ENCODE results near the gene GULP1. TPM values are rescaled to one million over a fixed set of nuclear protein-coding genes. Genes with fewer than 3 reads are reported as not detected.

The GULP1 gene
- total RNA-seq, 1 experiment from 2014 or later, result 75.1 TPM

GRCh38 chr2:188619146-188619545, 327.5 kb downstream of the GULP1 start (continued):
- TF ChIP-seq ERG (CRISPR knock-in tag; IDR thresholded peaks at IDR 0.05), result no peak
- TF ChIP-seq ZNF219 (CRISPR knock-in tag; IDR thresholded peaks at IDR 0.05; ENCODE audit: borderline replicate concordance), result no peak

DNA sequence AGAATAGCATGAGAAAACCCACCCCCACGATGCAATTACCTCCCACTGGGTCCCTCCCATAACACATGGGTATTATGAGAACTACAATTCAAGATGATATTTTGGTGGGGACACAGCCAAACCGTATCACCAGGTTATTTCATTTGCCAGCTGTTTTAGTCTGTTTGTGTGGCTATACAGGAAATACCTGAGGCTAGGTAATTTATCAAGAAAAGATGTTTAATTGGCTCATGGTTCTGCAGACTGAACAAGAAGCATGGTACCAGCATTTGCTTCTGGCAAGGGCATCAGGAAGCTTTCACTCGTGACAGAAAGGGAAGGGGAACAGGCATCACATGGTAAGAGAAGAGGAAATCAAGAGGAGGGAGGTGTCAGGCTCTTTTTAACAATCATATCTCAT, 329.2 kb downstream of the GULP1 start:
- Mint-ChIP-seq H3K9me3 (peaks cover 5% of the 10 kb centered on the region; the same call in 1 of the 2 replicates), H3K4me1 (no peaks in the 10 kb centered on the region), H3K27me3 (ENCODE audit: low read depth) (no peaks in the 10 kb centered on the region), H3K36me3 (no peaks in the 10 kb centered on the region), H3K4me3 (no peak overlapping the region), H3K27ac (no peak overlapping the region)
- TF ChIP-seq GRHL2 (CRISPR knock-in tag; IDR thresholded peaks at IDR 0.05; ENCODE audit: insufficient replicate concordance, severe bottlenecking), result no peak
- no peak for TF ChIP-seq ZNF671 (CRISPR knock-in tag; IDR thresholded peaks at IDR 0.05)
- TF ChIP-seq, protein P1, sequence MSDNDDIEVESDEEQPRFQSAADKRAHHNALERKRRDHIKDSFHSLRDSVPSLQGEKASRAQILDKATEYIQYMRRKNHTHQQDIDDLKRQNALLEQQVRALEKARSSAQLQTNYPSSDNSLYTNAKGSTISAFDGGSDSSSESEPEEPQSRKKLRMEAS (CRISPR knock-in tag; IDR thresholded peaks at IDR 0.05), result no peak
- TF ChIP-seq SOX15 (CRISPR knock-in tag; IDR thresholded peaks at IDR 0.05), result no peak
- no peak for TF ChIP-seq E2F4 (CRISPR knock-in tag; IDR thresholded peaks at IDR 0.05; ENCODE audit: borderline replicate concordance, low read depth)
- TF ChIP-seq IRF2 (CRISPR knock-in tag; IDR thresholded peaks at IDR 0.05; ENCODE audit: borderline replicate concordance, low read depth), result no peak
- no peak for TF ChIP-seq JUN (CRISPR knock-in tag; IDR thresholded peaks at IDR 0.05)
- TF ChIP-seq E2F1 (CRISPR knock-in tag; IDR thresholded peaks at IDR 0.05), result no peak
- no peak for TF ChIP-seq SP1 (CRISPR knock-in tag; conservative IDR thresholded peaks at IDR 0.05)
- TF ChIP-seq JAZF1 (CRISPR knock-in tag; IDR thresholded peaks at IDR 0.05), result no peak
- no peak for TF ChIP-seq ZNF416 (CRISPR knock-in tag; IDR thresholded peaks at IDR 0.05)
- TF ChIP-seq NR3C1 (CRISPR knock-in tag; conservative IDR thresholded peaks at IDR 0.05; ENCODE audit: low read depth), result no peak
- TF ChIP-seq MLX (CRISPR knock-in tag; IDR thresholded peaks at IDR 0.05), result no peak
- no peak for TF ChIP-seq EMX1 (CRISPR knock-in tag; IDR thresholded peaks at IDR 0.05)
- TF ChIP-seq NFYB (CRISPR knock-in tag; conservative IDR thresholded peaks at IDR 0.05; ENCODE audit: low read depth), result no peak
- TF ChIP-seq NR2C2 (CRISPR knock-in tag; IDR thresholded peaks at IDR 0.05), result no peak
- DNase-seq (ENCODE audit: low spot score), result no peak
- CTCF ChIA-PET, result no interaction called here
- POLR2A ChIA-PET, result no interaction called here
- ATAC-seq, result no peak

GRCh38 chr2:188622601-188623260, 331.1 kb downstream of the GULP1 start:
- H3K9me3 Mint-ChIP-seq, result peaks cover 5% of the 10 kb centered on the region; the same call in 1 of the 2 replicates
- H3K27me3 Mint-ChIP-seq (ENCODE audit: low read depth), result no peaks in the 10 kb centered on the region
- H3K4me1 Mint-ChIP-seq, result no peaks in the 10 kb centered on the region
- DNase-seq (ENCODE audit: low spot score) (no peak), ATAC-seq (no peak)
- CTCF ChIA-PET, result no interaction called here
- H3K27ac Mint-ChIP-seq, result no peak overlapping the region
- POLR2A ChIA-PET, result no interaction called here
- H3K36me3 Mint-ChIP-seq, result no peaks in the 10 kb centered on the region
- H3K4me3 Mint-ChIP-seq, result no peak overlapping the region
- TF ChIP-seq FOXJ3 (CRISPR knock-in tag; IDR thresholded peaks at IDR 0.05; ENCODE audit: borderline replicate concordance) (no peak), STAT6 (CRISPR knock-in tag; conservative IDR thresholded peaks at IDR 0.05; ENCODE audit: low read depth) (no peak), ZNF121 (CRISPR knock-in tag; IDR thresholded peaks at IDR 0.05) (no peak), SP1 (CRISPR knock-in tag; conservative IDR thresholded peaks at IDR 0.05) (no peak), HMGA2 (CRISPR knock-in tag; IDR thresholded peaks at IDR 0.05) (no peak), ZNF671 (CRISPR knock-in tag; IDR thresholded peaks at IDR 0.05) (no peak), RORB (CRISPR knock-in tag; IDR thresholded peaks at IDR 0.05) (no peak), ZNF396 (CRISPR knock-in tag; IDR thresholded peaks at IDR 0.05; ENCODE audit: borderline replicate concordance) (no peak)
- TF ChIP-seq, protein P2, sequence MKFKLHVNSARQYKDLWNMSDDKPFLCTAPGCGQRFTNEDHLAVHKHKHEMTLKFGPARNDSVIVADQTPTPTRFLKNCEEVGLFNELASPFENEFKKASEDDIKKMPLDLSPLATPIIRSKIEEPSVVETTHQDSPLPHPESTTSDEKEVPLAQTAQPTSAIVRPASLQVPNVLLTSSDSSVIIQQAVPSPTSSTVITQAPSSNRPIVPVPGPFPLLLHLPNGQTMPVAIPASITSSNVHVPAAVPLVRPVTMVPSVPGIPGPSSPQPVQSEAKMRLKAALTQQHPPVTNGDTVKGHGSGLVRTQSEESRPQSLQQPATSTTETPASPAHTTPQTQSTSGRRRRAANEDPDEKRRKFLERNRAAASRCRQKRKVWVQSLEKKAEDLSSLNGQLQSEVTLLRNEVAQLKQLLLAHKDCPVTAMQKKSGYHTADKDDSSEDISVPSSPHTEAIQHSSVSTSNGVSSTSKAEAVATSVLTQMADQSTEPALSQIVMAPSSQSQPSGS (CRISPR knock-in tag; IDR thresholded peaks at IDR 0.05; ENCODE audit: borderline replicate concordance, low read depth), result no peak
- TF ChIP-seq, protein P3, sequence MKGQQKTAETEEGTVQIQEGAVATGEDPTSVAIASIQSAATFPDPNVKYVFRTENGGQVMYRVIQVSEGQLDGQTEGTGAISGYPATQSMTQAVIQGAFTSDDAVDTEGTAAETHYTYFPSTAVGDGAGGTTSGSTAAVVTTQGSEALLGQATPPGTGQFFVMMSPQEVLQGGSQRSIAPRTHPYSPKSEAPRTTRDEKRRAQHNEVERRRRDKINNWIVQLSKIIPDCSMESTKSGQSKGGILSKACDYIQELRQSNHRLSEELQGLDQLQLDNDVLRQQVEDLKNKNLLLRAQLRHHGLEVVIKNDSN (CRISPR knock-in tag; IDR thresholded peaks at IDR 0.05), result no peak

Measured in WTC11 (cell line).